ENCODE results near the gene PTPRN.

PTPRN gene

GRCh38 chr2:219245148-219245898 lies 63.9 kb downstream of the PTPRN start, which contains the start of the genes GLB1L and STK16:
GLB1L (minus strand) TSS chr2:219245444; CDS start chr2:219243573, 1,871 bp downstream.
STK16 (plus strand) TSS chr2:219245479; CDS start chr2:219246000, 521 bp downstream.
- TF ChIP-seq TCF12 (IDR thresholded peaks at IDR 0.05; ENCODE audit: low read depth) (no peak), NFIC (IDR thresholded peaks at IDR 0.05) (no peak), TAF1 (IDR thresholded peaks at IDR 0.05; ENCODE audit: low read depth) (peak; percentile 66), TEAD4 (IDR thresholded peaks at IDR 0.05) (no peak), FOXM1 (IDR thresholded peaks at IDR 0.05; ENCODE audit: borderline replicate concordance, low read depth) (no peak), MAX (IDR thresholded peaks at IDR 0.05) (no peak), EGR1 (IDR thresholded peaks at IDR 0.05) (no peak), CREB1 (IDR thresholded peaks at IDR 0.05; ENCODE audit: low read depth) (peak; percentile 87), EP300 (IDR thresholded peaks at IDR 0.05; ENCODE audit: borderline replicate concordance) (no peak), RAD21 (IDR thresholded peaks at IDR 0.05; ENCODE audit: low read depth) (0 out of 2 replicates have a peak, but pooled peaks have one; percentile 3), ZBTB7A (IDR thresholded peaks at IDR 0.05; ENCODE audit: low read depth) (no peak), CEBPB (IDR thresholded peaks at IDR 0.05) (no peak), YY1 (IDR thresholded peaks at IDR 0.05; ENCODE audit: low read depth) (0 out of 2 replicates have a peak, but pooled peaks have one; percentile 17)
- TF ChIP-seq, protein P1, sequence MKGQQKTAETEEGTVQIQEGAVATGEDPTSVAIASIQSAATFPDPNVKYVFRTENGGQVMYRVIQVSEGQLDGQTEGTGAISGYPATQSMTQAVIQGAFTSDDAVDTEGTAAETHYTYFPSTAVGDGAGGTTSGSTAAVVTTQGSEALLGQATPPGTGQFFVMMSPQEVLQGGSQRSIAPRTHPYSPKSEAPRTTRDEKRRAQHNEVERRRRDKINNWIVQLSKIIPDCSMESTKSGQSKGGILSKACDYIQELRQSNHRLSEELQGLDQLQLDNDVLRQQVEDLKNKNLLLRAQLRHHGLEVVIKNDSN (IDR thresholded peaks at IDR 0.05): no peak
- TF ChIP-seq, protein P2, sequence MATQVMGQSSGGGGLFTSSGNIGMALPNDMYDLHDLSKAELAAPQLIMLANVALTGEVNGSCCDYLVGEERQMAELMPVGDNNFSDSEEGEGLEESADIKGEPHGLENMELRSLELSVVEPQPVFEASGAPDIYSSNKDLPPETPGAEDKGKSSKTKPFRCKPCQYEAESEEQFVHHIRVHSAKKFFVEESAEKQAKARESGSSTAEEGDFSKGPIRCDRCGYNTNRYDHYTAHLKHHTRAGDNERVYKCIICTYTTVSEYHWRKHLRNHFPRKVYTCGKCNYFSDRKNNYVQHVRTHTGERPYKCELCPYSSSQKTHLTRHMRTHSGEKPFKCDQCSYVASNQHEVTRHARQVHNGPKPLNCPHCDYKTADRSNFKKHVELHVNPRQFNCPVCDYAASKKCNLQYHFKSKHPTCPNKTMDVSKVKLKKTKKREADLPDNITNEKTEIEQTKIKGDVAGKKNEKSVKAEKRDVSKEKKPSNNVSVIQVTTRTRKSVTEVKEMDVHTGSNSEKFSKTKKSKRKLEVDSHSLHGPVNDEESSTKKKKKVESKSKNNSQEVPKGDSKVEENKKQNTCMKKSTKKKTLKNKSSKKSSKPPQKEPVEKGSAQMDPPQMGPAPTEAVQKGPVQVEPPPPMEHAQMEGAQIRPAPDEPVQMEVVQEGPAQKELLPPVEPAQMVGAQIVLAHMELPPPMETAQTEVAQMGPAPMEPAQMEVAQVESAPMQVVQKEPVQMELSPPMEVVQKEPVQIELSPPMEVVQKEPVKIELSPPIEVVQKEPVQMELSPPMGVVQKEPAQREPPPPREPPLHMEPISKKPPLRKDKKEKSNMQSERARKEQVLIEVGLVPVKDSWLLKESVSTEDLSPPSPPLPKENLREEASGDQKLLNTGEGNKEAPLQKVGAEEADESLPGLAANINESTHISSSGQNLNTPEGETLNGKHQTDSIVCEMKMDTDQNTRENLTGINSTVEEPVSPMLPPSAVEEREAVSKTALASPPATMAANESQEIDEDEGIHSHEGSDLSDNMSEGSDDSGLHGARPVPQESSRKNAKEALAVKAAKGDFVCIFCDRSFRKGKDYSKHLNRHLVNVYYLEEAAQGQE (IDR thresholded peaks at IDR 0.05; ENCODE audit: low read depth): no peak

GRCh38 chr2:219244789-219245147 lies 64.4 kb downstream of the PTPRN start:
- no peak for TF ChIP-seq ZBTB7A (IDR thresholded peaks at IDR 0.05; ENCODE audit: low read depth)
- no peak for TF ChIP-seq CREB1 (IDR thresholded peaks at IDR 0.05; ENCODE audit: low read depth)
- no peak for TF ChIP-seq FOXM1 (IDR thresholded peaks at IDR 0.05; ENCODE audit: borderline replicate concordance, low read depth)
- TF ChIP-seq, protein P2 (IDR thresholded peaks at IDR 0.05; ENCODE audit: low read depth): no peak
- TF ChIP-seq EP300 (IDR thresholded peaks at IDR 0.05; ENCODE audit: borderline replicate concordance): no peak

DNA sequence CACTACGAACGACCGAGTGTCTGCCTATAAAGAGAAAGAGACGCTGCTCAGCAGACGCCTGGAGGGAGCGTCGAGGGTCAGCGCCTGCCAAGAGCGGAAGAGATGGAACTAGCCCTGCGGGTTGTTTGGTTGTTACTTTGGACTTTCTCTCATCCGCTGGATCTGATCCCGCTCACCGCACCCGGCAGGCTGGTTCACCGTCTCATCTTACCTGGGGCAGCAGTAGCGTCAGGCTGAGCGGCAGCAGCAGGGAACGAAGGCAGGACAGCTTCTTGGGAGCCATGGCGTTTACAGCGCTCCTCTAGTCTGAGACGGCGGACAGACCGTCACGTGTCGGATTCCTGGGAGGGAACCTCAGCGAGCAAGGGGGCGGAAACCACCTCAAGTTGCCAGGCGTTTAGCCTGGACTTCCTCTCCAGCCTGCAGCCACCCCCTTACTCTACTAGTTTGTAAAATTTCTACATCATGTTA lies 65.9 kb downstream of the PTPRN start:
- TF ChIP-seq FOXM1 (IDR thresholded peaks at IDR 0.05; ENCODE audit: borderline replicate concordance, low read depth) (no peak), MAX (IDR thresholded peaks at IDR 0.05) (no peak), EGR1 (IDR thresholded peaks at IDR 0.05) (no peak), TCF12 (IDR thresholded peaks at IDR 0.05; ENCODE audit: low read depth) (no peak)
